ENCODE measurements around the gene DMD. TPM values are rescaled to one million over a fixed set of nuclear protein-coding genes. Genes with fewer than 3 reads are reported as not detected.

The DMD gene
- total and polyA plus RNA-seq, 9 donors: 14.0 to 70.5 (median 37.6) TPM

DNA sequence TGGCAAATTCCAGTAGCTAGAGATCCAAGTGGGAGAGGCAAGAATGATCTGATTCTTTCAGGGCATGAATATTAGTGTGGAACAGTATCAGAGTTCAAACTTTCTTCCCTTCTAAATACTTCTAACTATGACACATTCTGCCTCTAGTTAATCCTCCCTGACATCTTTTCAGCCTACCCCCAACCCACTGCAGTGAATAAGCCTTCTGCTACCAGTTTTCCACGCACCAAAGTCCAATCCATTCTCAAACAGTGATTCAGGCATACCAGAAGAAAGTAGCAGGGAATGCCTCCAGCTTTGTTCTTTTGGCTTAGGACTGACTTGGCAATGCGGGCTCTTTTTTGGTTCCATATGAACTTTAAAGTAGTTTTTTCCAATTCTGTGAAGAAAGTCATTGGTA lies 1984.1 kb downstream of the DMD start:
- no peak for DNase-seq
- no peak overlapping the region for H3K27ac ChIP-seq
- no peaks in the 10 kb centered on the region for H3K9me3 ChIP-seq
- H3K4me1 ChIP-seq (ENCODE audit: insufficient read depth): no peaks in the 10 kb centered on the region
- H3K27me3 ChIP-seq: no peaks in the 10 kb centered on the region
- WGBS, 3 donors: 50 to 76% (median 68%) methylated on average over 2 of the region's 2 CpGs
- intact Hi-C loops (cut with DNase I): no loop called here
- no peak overlapping the region for H3K4me3 ChIP-seq
- no peaks in the 10 kb centered on the region for H3K36me3 ChIP-seq
- no peak for TF ChIP-seq POLR2A (IDR thresholded peaks at IDR 0.05)
- TF ChIP-seq, protein P1, sequence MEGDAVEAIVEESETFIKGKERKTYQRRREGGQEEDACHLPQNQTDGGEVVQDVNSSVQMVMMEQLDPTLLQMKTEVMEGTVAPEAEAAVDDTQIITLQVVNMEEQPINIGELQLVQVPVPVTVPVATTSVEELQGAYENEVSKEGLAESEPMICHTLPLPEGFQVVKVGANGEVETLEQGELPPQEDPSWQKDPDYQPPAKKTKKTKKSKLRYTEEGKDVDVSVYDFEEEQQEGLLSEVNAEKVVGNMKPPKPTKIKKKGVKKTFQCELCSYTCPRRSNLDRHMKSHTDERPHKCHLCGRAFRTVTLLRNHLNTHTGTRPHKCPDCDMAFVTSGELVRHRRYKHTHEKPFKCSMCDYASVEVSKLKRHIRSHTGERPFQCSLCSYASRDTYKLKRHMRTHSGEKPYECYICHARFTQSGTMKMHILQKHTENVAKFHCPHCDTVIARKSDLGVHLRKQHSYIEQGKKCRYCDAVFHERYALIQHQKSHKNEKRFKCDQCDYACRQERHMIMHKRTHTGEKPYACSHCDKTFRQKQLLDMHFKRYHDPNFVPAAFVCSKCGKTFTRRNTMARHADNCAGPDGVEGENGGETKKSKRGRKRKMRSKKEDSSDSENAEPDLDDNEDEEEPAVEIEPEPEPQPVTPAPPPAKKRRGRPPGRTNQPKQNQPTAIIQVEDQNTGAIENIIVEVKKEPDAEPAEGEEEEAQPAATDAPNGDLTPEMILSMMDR (IDR thresholded peaks at IDR 0.05): no peak
- no peak for TF ChIP-seq EP300 (IDR thresholded peaks at IDR 0.05)

DNA sequence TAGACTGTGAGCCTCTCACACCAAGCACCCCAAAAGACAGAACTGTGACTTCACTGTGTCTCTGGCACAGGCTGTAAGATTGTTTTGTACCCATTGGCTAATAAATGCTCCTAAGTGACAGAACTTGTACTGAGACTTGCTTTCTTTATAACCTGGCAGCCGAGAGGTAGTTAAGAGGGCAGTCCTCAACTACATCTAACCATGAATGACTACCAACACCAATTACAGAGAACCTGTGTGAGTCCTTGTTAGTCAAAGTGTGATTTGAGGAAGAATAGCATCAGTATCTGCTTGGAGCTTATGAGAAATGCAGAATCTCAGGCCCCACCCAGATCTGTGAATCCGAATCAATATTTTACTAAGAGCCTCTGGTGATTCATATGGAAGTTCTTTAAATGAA lies 1985.5 kb downstream of the DMD start:
- no peaks in the 10 kb centered on the region for H3K4me1 ChIP-seq (ENCODE audit: insufficient read depth)
- no peaks in the 10 kb centered on the region for H3K36me3 ChIP-seq
- no peak overlapping the region for H3K27ac ChIP-seq
- no peaks in the 10 kb centered on the region for H3K27me3 ChIP-seq
- TF ChIP-seq, protein P1 (IDR thresholded peaks at IDR 0.05): no peak
- no peak for TF ChIP-seq EP300 (IDR thresholded peaks at IDR 0.05)
- TF ChIP-seq POLR2A (IDR thresholded peaks at IDR 0.05): no peak
- no peak overlapping the region for H3K4me3 ChIP-seq
- no peaks in the 10 kb centered on the region for H3K9me3 ChIP-seq
- intact Hi-C loops (cut with DNase I): no loop called here
- no peak for DNase-seq
- 35 to 75% (median 68%) methylated on average over 2 of the region's 2 CpGs for WGBS, 3 donors

DNA sequence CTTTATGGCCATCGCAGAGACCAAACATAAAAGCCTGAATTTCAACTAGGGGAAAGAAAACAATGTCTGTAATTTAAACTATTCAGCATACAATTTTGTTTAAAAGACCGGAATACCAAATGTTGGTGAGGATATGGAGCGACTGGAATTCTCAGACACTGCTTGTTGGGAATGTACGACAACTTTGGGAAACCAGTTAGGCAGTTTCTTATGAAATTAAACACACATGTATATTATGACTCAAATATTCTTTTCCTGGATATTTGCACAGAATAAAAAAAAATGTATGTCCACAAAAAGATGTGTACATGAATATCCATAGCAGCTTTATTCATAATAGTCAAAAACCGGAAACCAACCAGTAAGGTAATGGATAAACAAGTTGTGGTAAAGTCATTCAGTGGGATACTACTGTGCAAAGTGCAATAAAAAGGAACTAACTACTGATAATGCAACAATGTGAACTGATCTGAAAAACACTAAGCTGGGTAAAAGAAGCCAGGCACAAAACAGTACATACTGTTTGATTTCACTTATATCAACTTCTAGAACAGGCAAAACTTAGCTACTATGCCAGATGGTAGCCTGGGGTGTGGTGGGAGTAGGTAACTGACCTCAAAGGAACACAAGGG lies 1986.9 kb downstream of the DMD start:
- TF ChIP-seq EP300 (IDR thresholded peaks at IDR 0.05) (no peak), POLR2A (IDR thresholded peaks at IDR 0.05) (no peak)
- TF ChIP-seq, protein P1 (IDR thresholded peaks at IDR 0.05): no peak
- 82 to 91% (median 86%) methylated on average over 5 of the region's 5 CpGs for WGBS, 3 donors
- intact Hi-C loops (cut with DNase I): no loop called here

DNA sequence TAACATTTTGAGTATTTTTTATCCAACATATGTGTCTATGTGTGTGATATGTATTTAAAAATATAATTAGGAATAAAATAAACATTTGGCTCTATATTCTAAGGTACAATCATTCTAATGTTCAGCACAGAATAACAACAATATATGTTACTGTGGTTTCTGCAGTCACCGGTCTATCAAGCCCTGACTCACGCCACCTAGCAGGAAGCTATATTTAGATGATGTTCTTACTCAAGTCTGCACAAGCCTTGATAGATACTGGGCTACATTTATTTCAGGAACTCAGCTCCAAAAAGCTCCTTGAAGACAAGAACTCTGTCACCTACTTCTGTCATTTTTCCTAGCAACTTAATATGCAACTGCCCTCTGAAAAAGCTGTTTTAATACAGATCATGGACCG lies 1987.5 kb downstream of the DMD start:
- TF ChIP-seq, protein P1 (IDR thresholded peaks at IDR 0.05): no peak
- no peak for TF ChIP-seq EP300 (IDR thresholded peaks at IDR 0.05)
- TF ChIP-seq POLR2A (IDR thresholded peaks at IDR 0.05): no peak
- Histone ChIP-seq H3K4me1 (ENCODE audit: insufficient read depth) (no peaks in the 10 kb centered on the region), H3K4me3 (no peak overlapping the region), H3K9me3 (no peaks in the 10 kb centered on the region), H3K27me3 (no peaks in the 10 kb centered on the region), H3K27ac (no peak overlapping the region), H3K36me3 (no peaks in the 10 kb centered on the region)
- WGBS, 3 donors: 65 to 81% (median 78%) methylated on average over 3 of the region's 3 CpGs
- DNase-seq: no peak
- intact Hi-C loops (cut with DNase I): no loop called here

More for the DNA sequence above, 1986.9 kb downstream of the DMD start:
- Histone ChIP-seq H3K36me3 (no peaks in the 10 kb centered on the region), H3K4me1 (ENCODE audit: insufficient read depth) (no peaks in the 10 kb centered on the region), H3K4me3 (no peak overlapping the region), H3K9me3 (no peaks in the 10 kb centered on the region), H3K27me3 (no peaks in the 10 kb centered on the region), H3K27ac (no peak overlapping the region)
- DNase-seq: no peak

All from ovary (tissue), 9 donors.